Stimulated activated CD4-positive, alpha-beta T cell treated with anti-CD3 and anti-CD28 coated beads, Interleukin-12 subunit alpha, Interleukin-12 subunit beta, amount 100 ng/mL, for 48 hours (primary cell): Measurements from ENCODE around the gene RABGAP1L.
"Not testable (repeated sequence)": the region's sequence is repeated elsewhere in the genome, so short reads cannot be mapped to it uniquely, and the experiment has no call there.

Source experiments
- DNase-seq, 3 donors: peaks; one replicate each; pipeline ENCODE4 v3.0.0-alpha.2; 2020; ENCODE audit warnings: low read depth in 2 of 3, low spot score in 1 of 3

RABGAP1L gene

DNA sequence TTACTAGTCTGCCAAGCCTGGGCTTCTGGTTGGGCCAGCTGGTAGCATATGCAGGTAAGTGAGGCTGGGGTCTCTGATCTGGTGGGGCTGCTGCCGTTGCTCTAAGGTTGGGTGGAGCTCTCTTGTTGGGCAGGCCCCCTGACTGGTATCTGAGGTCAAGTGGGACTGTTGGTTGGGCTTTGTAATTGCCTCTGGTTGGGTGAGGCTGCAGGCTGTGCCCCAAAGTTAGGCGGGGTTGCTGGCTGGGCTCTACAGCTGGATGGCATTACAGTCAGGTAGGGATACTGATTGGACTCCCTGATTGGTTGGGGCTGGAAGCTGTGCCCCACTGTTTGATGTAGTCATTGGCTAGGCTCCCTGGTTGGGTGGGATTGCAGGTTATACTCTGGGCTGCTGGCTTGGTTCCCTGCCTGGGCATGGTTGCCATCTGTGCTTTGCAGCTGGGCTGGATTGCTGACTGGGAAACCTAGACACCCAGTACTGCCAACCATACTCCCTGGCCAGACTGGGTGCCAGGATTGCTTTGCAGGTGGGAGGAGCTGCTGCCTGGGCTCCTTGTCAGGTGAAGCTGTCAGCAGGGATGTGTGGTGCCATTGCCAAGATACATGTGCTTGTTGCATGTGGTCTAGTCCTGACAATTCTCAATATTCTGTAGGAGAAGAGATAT, 130.5 kb downstream of the RABGAP1L start:
- DNase-seq, result no peak

- DNase-seq, result no peak
Measured at GRCh38 chr1:174291059-174291458, 131.7 kb downstream of the RABGAP1L start.

GRCh38 chr1:174296309-174296708, 137.0 kb downstream of the RABGAP1L start:
- no peak for DNase-seq

DNA sequence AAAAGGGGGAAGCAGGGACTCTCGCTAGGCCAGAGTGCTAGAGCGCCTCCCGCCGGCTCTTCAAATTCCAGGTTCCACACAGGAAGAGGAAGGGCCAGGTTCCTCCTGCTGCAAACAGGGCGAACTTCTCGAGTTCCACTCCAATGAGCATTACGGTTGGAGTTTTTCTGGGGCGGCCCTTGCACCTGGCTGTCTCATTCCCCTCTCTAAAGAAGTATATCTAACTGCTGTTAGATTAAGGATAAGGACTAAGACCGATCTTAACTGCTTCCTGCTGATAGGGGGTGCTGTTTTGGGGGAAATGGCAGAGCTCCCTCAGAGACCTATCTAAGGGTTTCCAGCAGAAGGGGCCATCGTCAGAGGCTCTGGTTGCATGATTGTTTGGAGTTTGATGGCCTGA, 138.0 kb downstream of the RABGAP1L start:
- DNase-seq, result no peak

- no peak for DNase-seq
Measured at GRCh38 chr1:174301295-174302077, 142.2 kb downstream of the RABGAP1L start.

DNA sequence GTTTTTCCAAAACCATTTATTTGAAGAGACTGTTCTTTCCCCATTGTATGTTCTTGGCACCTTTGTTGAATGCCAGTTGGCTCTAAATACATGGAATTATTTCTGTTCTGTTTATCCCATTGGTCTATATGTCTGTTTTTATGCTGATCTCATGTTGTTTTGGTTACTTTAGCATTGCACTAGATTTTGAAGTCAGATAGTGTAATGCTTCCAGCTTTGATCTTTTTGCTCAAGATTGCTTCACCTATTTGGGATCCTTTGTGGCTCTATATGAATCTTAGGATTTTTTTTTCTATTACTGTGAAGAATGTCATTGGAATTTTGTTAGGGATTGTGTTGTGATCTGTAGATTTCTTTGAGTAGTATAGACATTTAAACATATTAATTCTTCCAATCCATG, 149.3 kb downstream of the RABGAP1L start:
- no peak for DNase-seq

GRCh38 chr1:174309490-174309889, 150.2 kb downstream of the RABGAP1L start:
- DNase-seq, result no peak

- DNase-seq, result no peak
Measured at GRCh38 chr1:174314433-174314832, 155.1 kb downstream of the RABGAP1L start.

DNA sequence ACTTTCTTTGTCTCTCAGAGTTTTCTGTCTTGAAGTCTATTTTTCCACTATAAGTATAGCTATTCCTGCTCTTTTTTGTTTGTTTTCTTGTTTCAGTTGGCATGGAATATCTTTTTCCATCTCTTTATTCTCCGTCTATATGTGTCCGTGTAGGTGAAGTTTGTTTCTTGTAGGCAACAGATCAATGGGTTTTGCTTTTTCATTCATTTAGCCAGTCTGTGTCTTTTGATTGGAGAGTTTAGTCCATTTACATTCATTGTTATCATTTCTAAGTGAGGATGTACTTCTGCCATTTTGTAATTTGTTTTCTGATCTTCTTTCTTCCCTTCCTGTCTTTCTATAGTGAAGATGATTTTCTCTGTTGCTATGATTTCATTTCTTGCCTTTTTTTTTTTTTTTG, 155.9 kb downstream of the RABGAP1L start:
- DNase-seq, result no peak

DNA sequence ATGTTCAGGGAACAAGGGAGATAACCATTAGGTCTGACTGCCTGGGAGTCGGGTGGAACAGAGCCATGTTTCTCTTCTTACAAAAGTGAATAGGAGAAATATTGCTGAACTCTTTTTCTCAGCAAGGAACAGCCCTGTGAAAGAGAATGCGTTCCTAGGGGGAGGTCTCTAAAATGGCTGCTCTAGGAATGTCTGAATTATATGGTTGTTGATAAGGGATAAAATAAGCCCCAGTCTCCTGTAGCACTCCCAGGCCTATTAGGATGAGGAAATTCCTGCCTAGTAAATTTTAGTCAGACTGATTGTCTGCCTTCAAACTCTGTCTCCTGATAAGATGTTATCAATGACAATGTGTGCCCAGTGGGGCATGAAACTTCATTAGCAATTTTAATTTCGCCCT, 161.6 kb downstream of the RABGAP1L start:
- DNase-seq, result not testable (repeated sequence)

- no peak for DNase-seq
Measured at GRCh38 chr1:174322202-174322862, 163.0 kb downstream of the RABGAP1L start.

DNA sequence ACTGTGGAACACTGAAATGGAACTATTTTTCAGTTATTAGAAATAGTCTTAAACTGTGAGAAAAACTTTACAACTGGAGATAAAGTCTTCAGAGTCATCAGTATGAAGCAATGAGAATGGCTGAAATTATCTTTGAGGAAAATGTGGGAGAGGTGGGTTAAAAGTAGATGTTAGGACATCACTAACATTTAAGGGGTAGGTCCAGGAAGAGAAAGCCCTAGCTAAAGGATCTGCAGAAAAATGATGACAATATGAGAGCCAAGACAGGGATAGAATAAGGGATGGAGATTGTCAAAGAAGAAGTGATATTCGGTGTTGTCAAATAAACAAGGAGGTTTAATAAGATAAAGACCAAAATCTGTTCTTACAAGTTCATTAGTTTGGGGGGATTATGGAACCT, 165.2 kb downstream of the RABGAP1L start:
- DNase-seq, result no peak

GRCh38 chr1:174324939-174325338, 165.6 kb downstream of the RABGAP1L start:
- DNase-seq, result no peak

- DNase-seq, result no peak
Measured at GRCh38 chr1:174326278-174326677, 167.0 kb downstream of the RABGAP1L start.

DNA sequence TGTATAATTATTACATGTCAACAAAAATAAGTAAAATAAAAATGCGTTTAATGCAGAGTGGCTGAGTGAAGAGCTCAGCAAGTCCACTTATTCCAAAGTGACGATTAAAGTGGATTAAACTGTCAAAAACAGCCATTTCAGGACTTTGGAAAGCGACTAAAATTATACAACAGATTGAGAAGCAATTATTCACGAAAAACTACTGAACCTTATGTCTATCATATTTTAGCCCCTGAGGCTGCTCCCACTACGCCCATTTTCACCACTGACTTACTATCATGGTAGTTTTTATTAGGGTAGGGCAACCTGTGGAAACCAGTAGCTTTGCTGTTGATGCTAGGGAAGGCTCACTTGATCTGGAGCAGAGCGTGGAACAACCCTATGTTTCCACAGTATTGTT, 174.1 kb downstream of the RABGAP1L start:
- no peak for DNase-seq

DNA sequence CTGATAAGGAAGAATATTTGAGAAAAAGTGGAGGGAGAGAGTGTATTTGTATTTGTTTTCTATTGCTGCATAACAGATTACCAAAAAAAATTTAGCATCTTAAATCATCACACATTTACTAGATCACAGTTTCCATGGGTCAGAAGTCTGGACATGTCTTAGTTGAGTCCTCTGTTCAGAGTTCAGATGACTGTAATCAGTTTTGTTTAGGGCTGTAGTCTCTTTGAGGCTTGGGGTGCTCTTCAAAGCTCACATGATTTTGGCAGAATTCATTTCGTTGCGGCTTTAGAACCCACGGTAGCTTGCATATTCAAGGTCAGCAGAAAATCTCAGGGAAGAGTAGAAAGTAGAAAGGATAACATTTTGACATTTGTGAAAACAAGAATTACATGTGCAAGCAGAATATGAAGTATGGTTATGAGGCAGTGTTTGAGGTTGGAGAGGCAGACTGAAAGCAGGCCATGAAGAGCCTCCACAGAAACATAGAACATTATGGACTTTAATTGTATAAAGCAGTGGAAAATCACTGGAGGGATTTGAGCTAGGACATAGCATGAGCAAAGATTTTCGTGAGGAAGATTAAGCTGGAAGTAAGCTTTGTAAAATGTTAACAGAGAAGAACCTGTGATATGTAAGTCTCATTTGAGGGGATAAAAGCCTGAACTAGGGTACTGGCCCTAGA, 177.8 kb downstream of the RABGAP1L start:
- DNase-seq, result no peak

- DNase-seq, result not testable (repeated sequence)
Measured at GRCh38 chr1:174340404-174340803, 181.1 kb downstream of the RABGAP1L start.

GRCh38 chr1:174344162-174344561, 184.8 kb downstream of the RABGAP1L start:
- no peak for DNase-seq

- DNase-seq, result no peak
Measured at GRCh38 chr1:174352117-174352516, 192.8 kb downstream of the RABGAP1L start.

- DNase-seq, result no peak
Measured at GRCh38 chr1:174352883-174353608, 193.7 kb downstream of the RABGAP1L start.

DNA sequence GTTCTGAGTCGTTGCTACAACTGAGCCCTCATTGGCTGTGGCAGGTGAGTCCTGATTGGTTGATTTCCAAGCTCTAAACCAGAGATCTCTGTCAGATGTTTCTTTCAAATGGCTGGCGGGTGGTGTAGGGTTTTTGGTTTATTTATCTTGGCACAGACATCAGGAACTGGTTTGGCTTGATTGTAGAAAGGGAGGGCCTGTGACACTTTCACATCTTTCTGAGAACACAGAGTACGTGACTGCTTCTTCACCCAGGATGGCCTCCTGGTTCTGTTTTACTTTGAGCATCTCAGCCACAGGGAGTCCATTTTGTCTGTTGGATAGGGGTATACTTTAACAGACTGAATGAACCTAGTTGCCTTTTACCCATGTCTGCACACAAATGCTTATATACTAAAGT, 199.0 kb downstream of the RABGAP1L start:
- DNase-seq, result no peak
